NCI-H1417 (cell line): ENCODE results near the gene CCDC158.
"Not testable (repeated sequence)": the region's sequence is repeated elsewhere in the genome, so short reads cannot be mapped to it uniquely, and the experiment has no call there.

ENCODE experiments used
- DNase-seq, 3 experiments: peaks; one replicate each; lab custom pipeline; 2025; lab: John Stamatoyannopoulos, UW

The CCDC158 gene

GRCh38 chr4:76373919-76374552, 46.9 kb downstream of the CCDC158 start:
- DNase-seq, result no peak

- DNase-seq, result no peak
Measured at GRCh38 chr4:76366737-76367136, 54.2 kb downstream of the CCDC158 start.

GRCh38 chr4:76365636-76366035, 55.3 kb downstream of the CCDC158 start:
- no peak for DNase-seq

- no peak for DNase-seq
Measured at GRCh38 chr4:76364763-76365162, 56.2 kb downstream of the CCDC158 start.

- no peak for DNase-seq
Measured at GRCh38 chr4:76363556-76364290, 57.2 kb downstream of the CCDC158 start.

- no peak for DNase-seq
Measured at GRCh38 chr4:76361689-76362412, 59.1 kb downstream of the CCDC158 start.

- DNase-seq, result not testable (repeated sequence)
Measured at GRCh38 chr4:76359881-76360466, 61.0 kb downstream of the CCDC158 start.

GRCh38 chr4:76357981-76358380, 63.0 kb downstream of the CCDC158 start:
- DNase-seq, result no peak

- no peak for DNase-seq
Measured at GRCh38 chr4:76354517-76355473, 66.1 kb downstream of the CCDC158 start.

- DNase-seq, result no peak
Measured at GRCh38 chr4:76342803-76343202, 78.1 kb downstream of the CCDC158 start.

- DNase-seq, result peak in 1 of 3 experiments; percentile 94
Measured at GRCh38 chr4:76342191-76342590, 78.8 kb downstream of the CCDC158 start.

- DNase-seq, result no peak
Measured at GRCh38 chr4:76341063-76341462, 79.9 kb downstream of the CCDC158 start.

GRCh38 chr4:76339364-76339763, 81.6 kb downstream of the CCDC158 start:
- peak in 1 of 3 experiments; percentile 25 for DNase-seq

- DNase-seq, result no peak
Measured at GRCh38 chr4:76334885-76335284, 86.1 kb downstream of the CCDC158 start.

GRCh38 chr4:76326515-76326914, 94.4 kb downstream of the CCDC158 start:
- DNase-seq, result no peak

- no peak for DNase-seq
Measured at GRCh38 chr4:76325072-76325471, 95.9 kb downstream of the CCDC158 start.

GRCh38 chr4:76322236-76322635, 98.7 kb downstream of the CCDC158 start:
- DNase-seq, result no peak

GRCh38 chr4:76316131-76316530, 104.8 kb downstream of the CCDC158 start:
- DNase-seq, result no peak

- DNase-seq, result no peak
Measured at GRCh38 chr4:76315267-76315918, 105.5 kb downstream of the CCDC158 start.

GRCh38 chr4:76313547-76313946, 107.4 kb downstream of the CCDC158 start:
- no peak for DNase-seq

GRCh38 chr4:76312457-76312856, 108.5 kb downstream of the CCDC158 start:
- DNase-seq, result no peak
